Colonic mucosa (tissue), 4 donors: ENCODE data around the gene SEMA3E. TPM values are rescaled to one million over a fixed set of nuclear protein-coding genes. Genes with fewer than 3 reads are reported as not detected.

Experiments
- DNase-seq: peaks from one replicate; pipeline ENCODE4 v3.0.0-alpha.2; 2020
- H3K27ac ChIP-seq: fragments of 200-600 bp; one replicate; pipeline ENCODE4 v1.8.0; 2021
- H3K27me3 ChIP-seq: fragments of 200-600 bp; one replicate; pipeline ENCODE4 v1.8.0; 2021
- H3K36me3 ChIP-seq: fragments of 200-600 bp; one replicate; pipeline ENCODE4 v1.8.0; 2021
- H3K4me1 ChIP-seq: fragments of 200-600 bp; one replicate; pipeline ENCODE4 v1.8.0; 2021; ENCODE audit warnings: mild to moderate bottlenecking
- H3K4me3 ChIP-seq: fragments of 200-600 bp; one replicate; pipeline ENCODE4 v1.8.0; 2021
- H3K9ac ChIP-seq, 2 donors: one replicate each; pipeline ENCODE4 v1.7.0; 2013; ENCODE audit warnings: control low read depth in 2 of 2, low read depth in 2 of 2, low read length in 2 of 2
- H3K9me3 ChIP-seq: fragments of 200-600 bp; one replicate; pipeline ENCODE4 v1.8.0; 2021
- CTCF ChIP-seq: fragments of 200-600 bp; IDR thresholded peaks from one replicate; pipeline ENCODE4 v1.8.0; 2022; ENCODE audit warnings: antibody characterized with exemption, mild to moderate bottlenecking
- intact Hi-C: fragments of 100-400 bp; cut with DNase I; formaldehyde crosslinking; loops from one replicate; pipeline ENCODE4 v1.14.1; 2022
- total RNA-seq, 2 donors: library from RNA; stranded (reverse); fragmentation: NEBNext Ultra II Directional in 1 of 2; extraction: Animal tissue kit (Norgen Biotek cat#: 25700) in 1 of 2; gene quantifications; one replicate each; pipeline ENCODE4 v1.2.1, GENCODE V29; 2021
- donor health status: healthy.
- donor health status: DM: no; HTN: no; CAD: no.
- donor health status: DM: no; HTN: no; CAD: no.

Gene SEMA3E
- total RNA-seq, 2 donors from 2014 or later: 1.2 to 2.3 TPM

GRCh38 chr7:83546586-83546985 is 102.4 kb downstream of the SEMA3E start:
- TF ChIP-seq CTCF: no peak
- H3K27me3 ChIP-seq: no peaks in the 10 kb centered on the region
- intact Hi-C loops: no loop called here
- no peaks in the 10 kb centered on the region for H3K4me1 ChIP-seq
- no peaks in the 10 kb centered on the region for H3K9me3 ChIP-seq
- no peak overlapping the region for H3K27ac ChIP-seq
- no peak overlapping the region for H3K4me3 ChIP-seq
- no peak overlapping the region for H3K9ac ChIP-seq
- H3K36me3 ChIP-seq: no peaks in the 10 kb centered on the region
- DNase-seq: no peak

GRCh38 chr7:83541187-83541960 is 107.6 kb downstream of the SEMA3E start:
- intact Hi-C loops: no loop called here
- Histone ChIP-seq H3K27me3 (no peaks in the 10 kb centered on the region), H3K36me3 (no peaks in the 10 kb centered on the region), H3K4me1 (no peaks in the 10 kb centered on the region), H3K9ac (no peak overlapping the region), H3K27ac (no peak overlapping the region), H3K9me3 (no peaks in the 10 kb centered on the region), H3K4me3 (no peak overlapping the region)
- TF ChIP-seq CTCF: no peak
- no peak for DNase-seq

- no peaks in the 10 kb centered on the region for H3K36me3 ChIP-seq
- no peak overlapping the region for H3K4me3 ChIP-seq
- H3K27ac ChIP-seq: no peak overlapping the region
- no peaks in the 10 kb centered on the region for H3K4me1 ChIP-seq
- no peaks in the 10 kb centered on the region for H3K9me3 ChIP-seq
- no peak overlapping the region for H3K9ac ChIP-seq
- H3K27me3 ChIP-seq: no peaks in the 10 kb centered on the region
- no peak for DNase-seq
- intact Hi-C loops: no loop called here
- no peak for TF ChIP-seq CTCF
Observed at GRCh38 chr7:83534488-83534887, 114.5 kb downstream of the SEMA3E start.

DNA sequence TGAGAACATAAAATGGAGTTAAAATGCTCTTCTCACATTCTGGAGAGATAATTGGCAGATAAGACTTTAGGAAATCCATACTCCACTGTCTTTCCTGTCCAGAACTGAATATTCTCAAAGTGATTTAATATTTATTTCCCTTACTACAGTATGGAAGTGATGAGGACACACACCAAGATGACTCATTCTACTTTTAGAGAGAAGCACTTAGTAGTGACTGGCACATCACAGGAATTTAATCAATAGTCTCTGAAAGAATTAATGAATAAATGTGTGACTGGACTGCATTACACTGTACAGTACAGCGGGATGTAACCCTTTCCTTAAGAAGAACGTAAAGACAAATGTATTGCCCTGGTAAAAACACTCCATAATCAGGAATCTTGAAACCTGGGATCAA is 116.7 kb downstream of the SEMA3E start:
- TF ChIP-seq CTCF: no peak
- intact Hi-C loops: no loop called here
- H3K9me3 ChIP-seq: no peaks in the 10 kb centered on the region
- DNase-seq: no peak
- H3K9ac ChIP-seq: no peak overlapping the region
- no peaks in the 10 kb centered on the region for H3K27me3 ChIP-seq
- no peak overlapping the region for H3K27ac ChIP-seq
- H3K36me3 ChIP-seq: no peaks in the 10 kb centered on the region
- no peak overlapping the region for H3K4me3 ChIP-seq
- H3K4me1 ChIP-seq: no peaks in the 10 kb centered on the region

- H3K9me3 ChIP-seq: no peaks in the 10 kb centered on the region
- intact Hi-C loops: no loop called here
- H3K27ac ChIP-seq: no peak overlapping the region
- no peak for TF ChIP-seq CTCF
- no peaks in the 10 kb centered on the region for H3K27me3 ChIP-seq
- no peaks in the 10 kb centered on the region for H3K36me3 ChIP-seq
- no peak overlapping the region for H3K9ac ChIP-seq
- no peaks in the 10 kb centered on the region for H3K4me1 ChIP-seq
- DNase-seq: no peak
- no peak overlapping the region for H3K4me3 ChIP-seq
Observed at GRCh38 chr7:83531766-83532165, 117.2 kb downstream of the SEMA3E start.
